VCaP (cell line): ENCODE results near the gene CACNA2D1.

Source experiments
- H3K27ac ChIP-seq: fragments of 450-650 bp; 2 replicates; pipeline ENCODE4 v1.5.1; 2017
- CTCF ChIP-seq: fragments of 450-650 bp; conservative IDR thresholded peaks from 2 replicates; pipeline ENCODE4 v1.5.1; 2017; ENCODE audit warnings: mild to moderate bottlenecking, moderate library complexity

Gene CACNA2D1

GRCh38 chr7:82444220-82444909 is 788 bp upstream of the CACNA2D1 start:
- peak overlapping the region; percentile 93 for H3K27ac ChIP-seq
- TF ChIP-seq CTCF, result peak; percentile 60

- peak overlapping the region; percentile 93 for H3K27ac ChIP-seq
- no peak for TF ChIP-seq CTCF
These were observed 486 bp downstream of the CACNA2D1 start for GRCh38 chr7:82443036-82443546.

- peak overlapping the region; percentile 93 for H3K27ac ChIP-seq
- TF ChIP-seq CTCF, result no peak
These were observed 1.0 kb downstream of the CACNA2D1 start for GRCh38 chr7:82442492-82443035.

GRCh38 chr7:82441669-82442478 is 1.7 kb downstream of the CACNA2D1 start:
- H3K27ac ChIP-seq, result peak overlapping the region; percentile 93
- no peak for TF ChIP-seq CTCF

GRCh38 chr7:82438521-82438920 is 5.1 kb downstream of the CACNA2D1 start:
- H3K27ac ChIP-seq, result no peak overlapping the region
- no peak for TF ChIP-seq CTCF

GRCh38 chr7:82435769-82436168 is 7.8 kb downstream of the CACNA2D1 start:
- no peak for TF ChIP-seq CTCF
- H3K27ac ChIP-seq, result no peak overlapping the region

GRCh38 chr7:82434275-82435022 is 9.1 kb downstream of the CACNA2D1 start:
- H3K27ac ChIP-seq, result no peak overlapping the region
- TF ChIP-seq CTCF, result no peak
